Retina (tissue), 1 donor: ENCODE measurements around the gene CNTROB.

ENCODE experiments used
- DNase-seq: peaks from one replicate; pipeline ENCODE4 v3.0.0-alpha.2; 2016

CNTROB gene, protein sequence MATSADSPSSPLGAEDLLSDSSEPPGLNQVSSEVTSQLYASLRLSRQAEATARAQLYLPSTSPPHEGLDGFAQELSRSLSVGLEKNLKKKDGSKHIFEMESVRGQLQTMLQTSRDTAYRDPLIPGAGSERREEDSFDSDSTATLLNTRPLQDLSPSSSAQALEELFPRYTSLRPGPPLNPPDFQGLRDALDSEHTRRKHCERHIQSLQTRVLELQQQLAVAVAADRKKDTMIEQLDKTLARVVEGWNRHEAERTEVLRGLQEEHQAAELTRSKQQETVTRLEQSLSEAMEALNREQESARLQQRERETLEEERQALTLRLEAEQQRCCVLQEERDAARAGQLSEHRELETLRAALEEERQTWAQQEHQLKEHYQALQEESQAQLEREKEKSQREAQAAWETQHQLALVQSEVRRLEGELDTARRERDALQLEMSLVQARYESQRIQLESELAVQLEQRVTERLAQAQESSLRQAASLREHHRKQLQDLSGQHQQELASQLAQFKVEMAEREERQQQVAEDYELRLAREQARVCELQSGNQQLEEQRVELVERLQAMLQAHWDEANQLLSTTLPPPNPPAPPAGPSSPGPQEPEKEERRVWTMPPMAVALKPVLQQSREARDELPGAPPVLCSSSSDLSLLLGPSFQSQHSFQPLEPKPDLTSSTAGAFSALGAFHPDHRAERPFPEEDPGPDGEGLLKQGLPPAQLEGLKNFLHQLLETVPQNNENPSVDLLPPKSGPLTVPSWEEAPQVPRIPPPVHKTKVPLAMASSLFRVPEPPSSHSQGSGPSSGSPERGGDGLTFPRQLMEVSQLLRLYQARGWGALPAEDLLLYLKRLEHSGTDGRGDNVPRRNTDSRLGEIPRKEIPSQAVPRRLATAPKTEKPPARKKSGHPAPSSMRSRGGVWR

DNA sequence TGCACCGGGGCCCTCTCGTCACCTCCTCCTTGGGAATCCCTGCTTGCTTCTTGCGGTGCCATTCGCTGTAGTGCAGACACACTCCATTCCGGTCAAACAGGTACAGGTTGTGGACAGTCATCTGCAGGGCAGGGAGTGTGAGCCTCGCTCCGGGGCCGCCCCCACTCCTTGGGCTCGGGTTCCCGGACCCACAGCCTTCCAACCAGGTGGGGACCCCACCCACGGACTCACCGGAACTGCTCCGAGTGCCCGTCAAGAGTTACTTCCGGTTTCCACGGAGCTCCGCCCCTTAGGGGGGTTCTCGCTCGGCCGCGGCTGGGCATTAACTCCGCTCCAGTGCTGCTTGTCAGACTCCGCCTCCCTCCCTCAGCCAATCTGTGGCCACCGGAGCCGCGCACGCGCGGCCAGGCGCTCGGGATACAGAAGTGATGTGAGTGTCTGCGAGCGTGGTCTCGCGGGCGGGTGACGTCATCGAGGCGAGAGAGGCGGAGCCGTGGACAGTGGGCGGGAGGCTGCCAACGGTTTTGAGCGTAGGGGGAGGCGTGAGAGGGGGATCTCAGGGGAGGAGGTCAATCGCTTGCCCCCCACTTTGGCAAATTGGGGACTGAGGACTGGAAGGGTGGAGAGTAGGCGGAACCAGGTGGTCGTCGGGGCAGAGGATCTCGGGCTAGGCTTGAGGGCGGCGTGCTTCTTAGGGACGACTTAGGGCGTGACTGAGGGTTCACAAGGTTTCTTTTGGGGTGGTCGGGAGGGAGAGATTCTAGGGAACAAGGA is at the start of gene CNTROB, which contains the start of gene TRAPPC1:
TSS of gene CNTROB (plus strand) at position 498 of the 774 bp plus-strand sequence. CDS start 874 bp downstream, outside the sequence.
TSS of gene TRAPPC1 (minus strand) at position 238 of the 774 bp plus-strand sequence. CDS start at position 121, 117 bp downstream.
- DNase-seq: peak; percentile 97

DNA sequence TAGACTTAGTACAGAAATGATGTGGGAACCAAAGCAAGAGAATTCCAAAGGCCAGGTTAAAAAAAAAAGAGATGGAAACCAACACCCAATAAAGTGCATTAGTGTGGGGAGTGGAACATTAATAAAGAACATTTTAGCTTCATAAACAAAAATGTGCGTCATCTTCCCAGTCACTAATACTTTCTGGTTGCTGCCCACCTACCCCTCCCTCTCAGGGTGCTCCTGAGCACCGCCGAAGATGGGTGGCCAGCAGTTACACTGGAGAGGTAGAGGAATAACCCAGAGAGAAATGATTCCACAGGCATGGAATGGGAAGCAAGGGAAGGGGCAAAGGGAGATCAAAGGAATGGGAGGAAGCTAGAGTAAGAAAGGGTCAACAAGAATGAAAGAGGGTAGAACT is 49.4 kb upstream of the CNTROB start:
- DNase-seq: no peak

DNA sequence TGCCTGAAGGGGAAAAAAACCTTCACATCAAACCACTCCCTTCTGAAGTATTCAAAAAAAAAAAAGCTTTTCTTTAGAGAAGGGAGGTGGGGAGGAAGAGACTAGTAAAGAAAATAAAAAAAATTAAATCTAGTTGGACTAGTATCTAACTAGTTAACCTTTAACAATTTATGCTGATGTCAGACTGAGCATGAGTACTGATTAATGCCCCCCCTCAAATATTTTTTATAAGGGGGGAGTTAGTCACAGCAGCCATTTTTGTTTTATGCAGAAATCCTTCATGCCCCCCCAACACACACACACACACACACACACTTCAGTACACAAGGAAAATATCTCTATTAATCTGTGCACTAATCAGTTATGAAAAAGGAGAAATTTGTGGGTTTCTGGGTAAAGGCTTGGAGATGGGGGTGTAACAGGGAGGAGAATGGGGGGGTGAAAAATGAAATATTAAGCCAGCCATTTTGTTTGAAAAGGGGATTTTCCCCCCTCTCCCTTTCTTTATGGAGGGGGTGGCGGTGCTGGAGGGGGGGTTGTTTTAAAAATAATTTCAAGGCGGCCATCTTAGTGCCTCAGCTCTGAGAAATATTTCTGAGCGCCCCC is 48.1 kb upstream of the CNTROB start:
- DNase-seq: peak; percentile 42

DNA sequence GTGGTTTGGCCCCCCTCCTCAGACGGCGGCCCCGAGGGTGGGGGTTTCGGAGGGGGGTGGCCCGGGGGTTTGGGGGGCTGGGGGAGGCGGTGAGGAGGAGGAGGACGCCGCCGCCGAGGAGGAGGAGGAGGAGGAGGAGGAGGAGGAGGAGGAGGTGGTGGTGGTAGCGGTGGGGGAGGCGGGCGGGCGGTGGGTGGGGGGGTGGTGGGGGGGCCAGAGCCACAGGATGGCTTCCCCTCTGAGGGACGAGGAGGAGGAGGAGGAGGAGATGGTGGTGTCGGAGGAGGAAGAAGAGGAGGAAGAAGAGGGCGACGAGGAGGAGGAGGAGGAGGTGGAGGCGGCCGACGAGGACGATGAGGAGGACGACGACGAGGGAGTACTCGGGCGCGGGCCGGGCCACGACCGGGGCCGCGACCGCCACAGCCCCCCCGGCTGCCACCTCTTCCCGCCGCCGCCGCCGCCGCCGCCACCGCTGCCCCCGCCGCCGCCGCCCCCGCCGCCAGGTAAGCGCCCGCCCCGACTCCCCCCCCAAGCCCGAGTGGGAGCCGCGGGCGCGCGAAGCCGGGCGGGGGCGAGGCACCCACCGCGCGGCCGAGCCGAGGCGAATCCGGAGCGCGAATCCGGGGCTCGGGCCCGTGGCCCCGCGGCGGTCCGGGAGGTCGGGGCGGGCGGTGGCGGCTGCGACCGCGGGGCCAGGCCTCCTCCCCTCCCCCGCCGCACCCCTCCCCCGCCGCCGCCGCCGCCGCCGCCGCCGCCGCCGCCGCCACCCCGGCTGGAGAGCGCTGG is 47.2 kb upstream of the CNTROB start:
- peak; percentile 9 for DNase-seq

DNA sequence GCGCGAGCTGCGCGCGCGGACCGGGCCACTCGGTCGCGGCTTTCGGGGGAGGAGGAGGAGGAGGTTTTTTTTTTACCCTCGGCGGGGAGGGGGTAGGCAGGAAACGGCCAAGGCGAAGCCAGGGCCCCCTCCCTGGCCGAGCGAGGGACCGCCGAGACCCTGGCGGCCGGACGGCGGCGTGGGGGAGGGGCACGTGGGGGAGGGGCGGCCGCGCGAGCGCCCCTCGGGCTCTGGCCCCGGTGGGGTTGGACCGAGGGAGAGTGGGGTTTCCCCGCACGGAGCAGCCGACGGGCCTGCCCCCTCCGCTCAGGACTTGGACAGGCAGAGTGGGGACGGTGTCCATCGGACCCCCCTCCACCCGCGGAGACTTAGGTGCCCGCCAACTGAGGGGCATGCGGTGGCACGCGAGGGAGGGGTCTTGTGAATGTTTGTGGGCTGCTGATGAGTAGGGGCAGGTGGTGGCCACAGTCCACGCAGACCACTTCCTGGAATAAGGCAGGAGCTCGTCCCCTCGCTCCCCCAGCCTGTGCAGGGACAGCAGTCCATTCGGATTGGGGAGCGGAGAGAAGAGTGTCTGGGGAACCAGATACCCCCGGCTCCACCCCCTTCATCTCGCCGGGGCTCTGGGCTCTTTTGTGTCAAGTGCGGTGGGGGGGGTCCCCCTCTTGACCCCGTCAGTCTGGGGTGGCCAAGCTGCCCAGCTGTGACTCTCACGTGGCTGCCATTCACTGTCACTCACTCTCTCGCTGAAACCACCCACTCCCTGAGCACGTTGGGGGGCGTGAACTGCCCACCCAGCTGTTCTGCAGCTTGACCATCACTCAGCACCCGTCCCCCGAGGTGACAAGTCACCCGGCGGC is 46.4 kb upstream of the CNTROB start:
- DNase-seq: peak; percentile 88

DNA sequence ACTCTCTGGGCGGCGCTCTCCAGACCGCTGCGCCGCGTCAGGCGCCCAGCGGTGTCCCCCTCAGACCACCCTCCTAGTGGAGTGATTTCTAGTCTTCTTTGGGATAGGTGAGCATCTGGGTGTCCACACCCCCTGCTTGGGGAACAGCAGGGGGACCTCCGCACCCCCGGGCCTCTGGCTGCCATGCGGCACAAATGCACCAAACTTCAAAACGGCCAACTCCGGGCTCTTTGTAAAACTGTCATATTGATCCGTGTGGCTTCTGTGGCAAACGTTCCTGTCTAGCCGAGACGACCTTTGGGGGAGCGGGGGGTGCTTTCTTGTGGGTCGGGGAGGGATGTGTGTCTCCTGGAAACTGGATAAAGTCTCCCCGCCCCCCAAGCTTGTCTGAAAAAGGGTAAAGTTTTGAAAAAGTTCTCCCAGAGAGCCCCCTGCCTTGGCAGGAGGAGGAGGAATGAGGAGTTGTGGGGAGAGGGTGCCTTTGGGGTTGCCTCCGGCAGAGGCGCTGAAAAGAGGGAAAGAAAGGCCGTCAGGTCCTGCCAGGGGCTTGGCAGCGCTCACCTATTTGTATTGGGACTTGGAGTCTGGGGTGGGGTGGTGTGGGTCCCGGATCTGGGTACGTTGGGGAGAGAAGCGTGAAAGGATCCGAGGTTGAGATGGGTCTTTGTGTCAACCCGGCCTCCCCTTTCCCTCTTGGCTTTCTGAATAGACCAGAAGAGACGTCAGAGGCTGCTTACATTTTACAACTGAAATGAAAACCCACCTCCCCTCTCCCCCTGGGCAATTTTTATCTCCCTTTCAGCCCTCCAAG is 45.6 kb upstream of the CNTROB start:
- DNase-seq: peak; percentile 76

DNA sequence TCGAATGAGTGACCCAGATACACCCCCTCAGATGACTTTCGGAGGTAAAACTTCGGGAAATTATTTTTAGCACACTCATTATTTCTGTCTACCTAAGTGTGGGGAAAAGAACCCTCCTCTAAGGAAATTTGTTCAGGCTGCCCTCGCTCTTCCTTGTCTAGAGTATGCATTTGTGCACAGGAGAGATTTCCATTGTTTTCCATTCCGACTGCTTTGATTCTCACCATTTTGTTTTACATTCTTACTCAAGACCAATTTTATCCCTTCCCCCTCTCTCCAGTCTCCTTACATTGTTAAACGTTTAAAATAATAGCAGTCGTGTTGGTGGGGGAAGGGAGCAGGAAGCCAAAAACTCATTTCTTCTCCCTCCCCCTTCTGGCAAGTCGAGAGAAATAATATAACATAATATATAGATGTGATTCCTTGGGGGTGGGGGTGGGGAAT is 44.9 kb upstream of the CNTROB start:
- no peak for DNase-seq

DNA sequence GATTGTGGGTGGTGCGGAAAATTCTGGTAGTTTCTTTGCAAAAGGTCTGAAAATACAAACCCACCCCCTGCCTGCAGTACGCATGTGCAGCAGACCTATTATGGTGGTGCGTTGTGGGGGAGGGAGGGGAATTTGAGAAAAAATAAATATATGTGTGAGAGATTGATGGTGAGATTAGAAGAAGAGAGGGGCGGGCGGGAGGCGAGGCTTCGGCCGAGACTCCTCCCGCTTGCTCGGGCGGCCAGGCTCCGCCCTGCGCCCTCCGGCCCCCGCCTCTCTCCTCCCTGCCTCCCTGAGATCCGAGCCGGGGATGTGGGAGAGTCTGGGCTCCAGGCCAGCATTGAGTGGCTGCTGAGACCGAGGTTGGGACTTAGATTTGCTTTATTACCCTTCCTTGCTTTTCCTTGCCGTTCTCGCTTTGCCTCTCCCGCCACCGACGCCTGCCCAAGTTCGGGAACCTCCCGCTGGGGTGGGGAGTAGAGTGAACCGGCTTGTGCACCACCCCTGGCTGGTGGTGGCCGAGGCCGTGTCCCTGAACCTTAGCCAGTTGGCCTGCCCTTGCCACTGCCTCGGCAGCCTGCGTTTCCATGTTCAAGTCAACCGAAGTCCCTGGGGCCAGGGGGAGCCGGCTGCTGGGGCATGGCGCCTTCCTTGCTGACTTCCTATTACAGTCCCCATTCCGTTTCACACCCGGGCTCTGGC is 44.4 kb upstream of the CNTROB start:
- peak; percentile 93 for DNase-seq

DNA sequence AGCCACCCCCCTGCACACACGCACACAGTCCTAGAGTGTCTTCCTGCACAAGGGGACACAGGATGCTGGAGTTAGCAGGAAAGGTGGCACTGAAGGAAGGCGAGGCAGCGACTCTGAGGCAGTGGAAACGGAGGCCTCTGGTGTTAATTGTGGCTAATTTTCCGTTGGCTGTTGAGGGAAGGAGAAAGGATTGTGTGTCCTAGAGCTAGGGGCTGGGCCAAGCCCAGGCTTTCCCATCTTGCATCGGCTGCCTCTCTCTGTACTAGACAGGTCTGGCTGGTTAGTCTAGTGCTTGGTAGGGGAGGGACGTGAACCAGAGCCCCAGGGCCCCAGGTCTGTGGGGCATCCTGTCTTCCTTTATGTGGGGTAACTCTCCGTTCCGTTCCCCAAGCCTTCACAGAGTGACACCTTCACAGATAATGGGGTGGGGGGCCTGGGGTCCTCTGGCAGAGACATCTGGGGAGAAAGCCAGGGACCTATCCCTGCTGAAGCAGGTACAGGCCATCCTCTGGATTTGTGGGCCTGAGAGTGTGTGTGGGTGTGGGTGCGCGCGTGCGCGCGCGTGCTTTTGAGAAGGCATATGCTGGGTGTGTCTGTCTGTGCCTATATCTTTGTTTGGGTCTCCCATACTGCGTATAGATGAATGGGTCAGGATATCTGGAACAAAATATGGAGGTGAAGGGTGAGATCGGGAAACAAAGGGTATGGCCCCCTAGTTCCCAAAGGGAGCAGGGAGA is 43.7 kb upstream of the CNTROB start, which contains the start of gene CHD3:
TSS of gene CHD3 (plus strand) at position 606 of the 737 bp plus-strand sequence. CDS start 212 bp downstream, outside the sequence.
- DNase-seq: no peak

DNA sequence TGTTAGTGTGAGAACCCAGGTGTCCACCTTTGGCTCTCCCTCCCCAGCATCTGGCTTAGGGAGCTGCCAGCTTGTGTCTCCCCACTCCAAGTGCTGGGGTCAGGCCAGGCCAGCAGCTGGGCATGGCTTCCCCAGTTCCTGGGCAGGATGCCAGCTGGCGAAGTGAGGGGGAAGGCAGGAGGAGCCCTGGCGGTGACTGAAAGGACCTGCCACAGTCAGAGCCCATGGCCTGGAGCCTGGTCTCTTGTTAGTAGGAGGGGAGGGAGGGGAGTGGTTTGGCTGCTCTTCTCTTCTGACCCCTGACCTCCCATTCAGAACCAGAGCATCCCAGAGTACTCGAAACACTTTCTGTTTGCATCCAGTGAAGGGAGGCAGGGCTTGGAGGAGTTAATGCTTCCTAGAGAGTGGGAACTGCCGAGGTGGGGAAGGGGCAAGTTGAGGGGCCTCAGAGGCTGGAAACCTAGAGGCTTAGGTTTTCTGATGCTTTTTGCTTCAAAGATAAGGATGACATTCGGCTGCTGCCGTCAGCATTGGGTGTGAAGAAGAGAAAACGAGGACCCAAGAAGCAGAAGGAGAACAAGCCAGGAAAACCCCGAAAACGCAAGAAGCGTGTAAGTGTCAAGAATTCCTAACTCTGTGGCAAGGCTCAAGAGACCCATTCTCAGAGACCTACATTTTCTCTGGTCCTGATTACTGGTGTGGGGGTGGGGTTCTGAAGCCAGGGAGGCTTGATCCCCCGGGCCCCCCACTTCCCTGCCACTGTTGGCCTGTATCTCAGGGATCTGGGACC is 42.6 kb upstream of the CNTROB start:
- DNase-seq: peak; percentile 67

DNA sequence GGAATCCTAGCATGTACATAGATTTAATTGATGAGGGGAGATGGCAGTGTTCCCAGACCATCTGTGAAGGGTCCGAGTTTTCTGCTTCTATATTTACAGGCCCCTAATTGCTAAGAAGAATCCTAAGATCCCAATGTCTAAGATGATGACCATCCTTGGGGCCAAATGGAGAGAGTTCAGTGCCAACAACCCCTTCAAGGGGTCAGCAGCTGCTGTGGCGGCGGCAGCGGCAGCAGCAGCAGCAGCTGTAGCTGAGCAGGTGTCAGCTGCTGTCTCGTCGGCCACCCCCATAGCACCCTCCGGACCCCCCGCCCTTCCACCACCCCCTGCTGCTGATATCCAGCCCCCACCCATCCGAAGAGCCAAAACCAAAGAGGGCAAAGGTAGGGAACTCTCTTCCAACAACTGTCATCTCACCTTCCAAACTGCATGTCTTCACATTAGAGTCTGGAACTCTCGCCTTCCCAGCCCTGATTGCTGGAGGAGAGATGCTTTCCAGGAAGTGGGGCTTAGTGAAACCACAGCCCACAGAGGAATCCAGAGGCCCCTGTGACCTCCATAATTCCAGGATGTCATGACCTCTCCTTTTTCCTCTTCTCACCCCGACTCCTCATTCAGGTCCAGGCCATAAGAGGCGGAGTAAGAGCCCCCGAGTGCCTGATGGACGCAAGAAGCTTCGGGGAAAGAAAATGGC is 38.7 kb upstream of the CNTROB start:
- no peak for DNase-seq

DNA sequence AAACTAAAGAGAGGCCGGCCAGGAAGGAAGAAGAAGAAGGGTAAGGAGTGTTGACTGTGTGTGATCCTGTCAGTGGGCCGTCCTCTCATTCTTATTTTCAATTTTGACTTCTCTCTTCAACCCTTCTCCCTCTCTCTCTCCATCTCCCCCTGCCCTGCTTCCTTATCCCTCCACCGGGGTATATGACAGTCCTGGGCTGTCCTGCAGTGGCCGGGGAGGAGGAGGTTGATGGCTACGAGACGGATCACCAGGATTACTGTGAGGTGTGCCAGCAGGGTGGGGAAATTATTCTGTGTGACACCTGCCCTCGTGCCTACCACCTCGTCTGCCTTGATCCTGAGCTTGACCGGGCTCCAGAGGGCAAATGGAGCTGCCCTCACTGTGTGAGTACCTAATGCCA is 37.8 kb upstream of the CNTROB start:
- DNase-seq: no peak

DNA sequence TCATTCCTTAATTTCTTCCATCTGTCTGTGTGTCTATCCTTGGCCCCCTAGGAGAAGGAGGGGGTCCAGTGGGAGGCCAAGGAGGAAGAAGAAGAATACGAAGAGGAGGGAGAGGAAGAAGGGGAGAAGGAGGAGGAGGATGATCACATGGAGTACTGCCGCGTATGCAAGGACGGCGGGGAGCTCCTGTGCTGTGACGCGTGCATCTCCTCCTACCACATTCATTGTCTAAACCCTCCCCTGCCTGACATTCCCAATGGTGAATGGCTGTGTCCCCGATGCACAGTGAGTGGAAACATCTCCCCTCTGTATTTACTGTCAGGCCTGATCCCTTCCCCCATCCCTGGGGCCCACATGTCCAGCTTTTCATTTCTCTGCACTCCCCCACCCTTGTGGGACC is 37.1 kb upstream of the CNTROB start:
- DNase-seq: no peak

DNA sequence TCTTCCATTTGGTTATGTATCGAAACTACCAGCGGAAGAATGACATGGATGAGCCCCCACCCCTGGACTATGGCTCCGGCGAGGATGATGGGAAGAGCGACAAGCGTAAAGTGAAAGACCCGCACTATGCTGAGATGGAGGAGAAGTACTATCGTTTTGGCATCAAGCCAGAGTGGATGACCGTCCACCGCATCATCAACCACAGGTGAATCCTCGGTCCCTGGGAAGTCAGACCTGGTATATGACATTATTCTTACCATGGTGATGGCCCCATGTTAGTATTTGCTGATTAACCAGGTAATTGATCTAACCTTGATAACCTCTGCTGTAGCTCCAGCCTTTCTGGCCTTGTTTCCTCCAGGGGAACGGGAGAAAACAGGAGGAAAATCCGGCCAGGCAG is 34.9 kb upstream of the CNTROB start:
- DNase-seq: no peak

DNA sequence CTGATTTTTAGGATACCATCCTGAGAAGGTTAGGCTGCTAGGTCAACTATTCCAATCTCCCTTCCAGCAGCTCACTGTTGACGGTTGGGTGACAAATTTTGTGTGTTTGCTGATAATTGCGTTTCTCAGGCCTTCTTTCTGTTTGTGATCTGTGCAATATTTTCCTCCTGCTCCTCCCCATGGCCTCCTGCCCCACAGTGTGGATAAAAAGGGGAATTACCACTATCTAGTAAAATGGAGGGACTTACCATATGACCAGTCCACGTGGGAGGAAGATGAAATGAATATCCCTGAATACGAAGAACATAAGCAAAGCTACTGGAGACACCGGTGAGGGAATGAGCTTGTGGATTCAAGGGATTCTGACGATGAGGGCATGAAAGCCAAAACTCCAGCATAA is 34.2 kb upstream of the CNTROB start:
- DNase-seq: no peak
